GM12878 (cell line): ENCODE results near the gene PCBD2. TPM values are rescaled to one million over a fixed set of nuclear protein-coding genes. Genes with fewer than 3 reads are reported as not detected.

Experiments
- ATAC-seq: fragments of 200-7000 bp; cut with Tn5 transposase; 3 replicates; pipeline ENCODE4 v1.9.1; 2020; ENCODE audit warnings: mild to moderate bottlenecking, moderate library complexity
- BruUV-seq: library from RNA; stranded (reverse); fragments of 400-500 nt; replicated peaks from 2 replicates; lab custom pipeline; 2021; lab: Mats Ljungman, UMichigan
- CTCF ChIA-PET: fragments of 300-600 bp; sonication (Branson Sonifier 250); formaldehyde crosslinking; extraction: SDS; loops from one replicate; lab custom pipeline; 2021; ENCODE audit warnings: inconsistent platforms; lab: Yijun Ruan, JAX
- POLR2A ChIA-PET: fragments of 350-600 bp; formaldehyde crosslinking; extraction: SDS; loops from one replicate; lab custom pipeline; 2021; ENCODE audit warnings: inconsistent platforms; lab: Charles Lee
- RAD21 ChIA-PET: fragments of 300-600 bp; sonication (Branson Sonifier 250); formaldehyde crosslinking; loops from one replicate; lab custom pipeline; 2023; ENCODE audit warnings: antibody characterized with exemption; ENCODE audit not compliant: unreplicated experiment; lab: Charles Lee
- SMC1A ChIA-PET: fragments of 300-600 bp; sonication (Branson Sonifier 250); formaldehyde crosslinking; loops from one replicate; lab custom pipeline; 2023; ENCODE audit not compliant: unreplicated experiment, uncharacterized antibody; lab: Charles Lee
- DNase-seq: peaks from one replicate; pipeline ENCODE4 v3.0.0-alpha.2; 2011; ENCODE audit warnings: low read depth, low spot score
- FAIRE-seq: peaks from 3 replicates; lab custom pipeline; 2011; peaks lifted over from hg19 to GRCh38; lab: Jason Lieb, UNC
- H2AFZ ChIP-seq: 2 replicates; pipeline ENCODE4 v1.6.0; 2011; ENCODE audit warnings: low read depth, low read length, control low read depth; ENCODE audit not compliant: control insufficient read depth
- H3K27ac ChIP-seq: 2 replicates; pipeline ENCODE4 v1.5.1; 2011; ENCODE audit warnings: control low read depth; ENCODE audit not compliant: control insufficient read depth, insufficient read depth
- H3K27me3 ChIP-seq, 2 experiments: replicated peaks in 1 of 2; 2 replicates each; pipeline versions ENCODE4 v1.6.0 to v1.6.1; 2011; ENCODE audit warnings: low read length in 1 of 2; ENCODE audit not compliant: control insufficient read depth in 2 of 2, insufficient read depth in 2 of 2
- H3K36me3 ChIP-seq, 2 experiments: 2 replicates each; pipeline ENCODE4 v1.5.1; 2011; ENCODE audit warnings: low read length in 1 of 2; ENCODE audit not compliant: control insufficient read depth in 2 of 2, insufficient read depth in 2 of 2
- H3K4me1 ChIP-seq: 2 replicates; pipeline ENCODE4 v1.6.1; 2011; ENCODE audit warnings: mild to moderate bottlenecking, low read length, moderate library complexity, mixed read lengths; ENCODE audit not compliant: control insufficient read depth, insufficient read depth
- H3K4me2 ChIP-seq: 2 replicates; pipeline ENCODE4 v1.6.0; 2011; ENCODE audit warnings: control low read depth; ENCODE audit not compliant: control insufficient read depth, insufficient read depth
- H3K4me3 ChIP-seq: fragments of 200-600 bp; sonication (generic); 2 replicates; pipeline ENCODE4 v1.5.1; 2016
- H3K79me2 ChIP-seq: 2 replicates; pipeline ENCODE4 v1.6.0; 2011; ENCODE audit warnings: low read length; ENCODE audit not compliant: control insufficient read depth, insufficient read depth
- H3K9ac ChIP-seq: 2 replicates; pipeline ENCODE4 v1.8.0; 2011; ENCODE audit warnings: low read length, control low read depth, mixed read lengths; ENCODE audit not compliant: control insufficient read depth, insufficient read depth
- H3K9me3 ChIP-seq: replicated peaks from 3 replicates; pipeline ENCODE4 v1.5.1; 2011; ENCODE audit warnings: mild to moderate bottlenecking, low read length; ENCODE audit not compliant: control insufficient read depth, insufficient read depth
- H4K20me1 ChIP-seq: 2 replicates; pipeline ENCODE4 v1.6.0; 2011; ENCODE audit not compliant: control insufficient read depth, insufficient read depth
- ESRRA ChIP-seq: IDR thresholded peaks from 2 replicates; pipeline ENCODE4 v1.6.1; 2012; ENCODE audit warnings: mild to moderate bottlenecking, low read length, improper control_type of control experiment
- ETV6 ChIP-seq, 2 experiments: fragments of 450-650 bp in 1 of 2; IDR thresholded peaks in 1 of 2; conservative IDR thresholded peaks in 1 of 2; 2 replicates each; pipeline ENCODE4 v1.6.1; 2014; ENCODE audit warnings: antibody characterized with exemption in 1 of 2, borderline replicate concordance in 1 of 2, low read depth in 1 of 2, mild to moderate bottlenecking in 1 of 2, moderate library complexity in 1 of 2
- EZH2 ChIP-seq: IDR thresholded peaks from 2 replicates; pipeline ENCODE4 v1.6.1; 2012; ENCODE audit warnings: low read depth, mild to moderate bottlenecking, control low read depth, inconsistent platforms, low read length, borderline replicate concordance; ENCODE audit not compliant: control insufficient read depth
- GABPA ChIP-seq: IDR thresholded peaks from 2 replicates; pipeline ENCODE4 v1.6.1; 2014; ENCODE audit warnings: antibody characterized with exemption, low read depth, mild to moderate bottlenecking, inconsistent platforms
- NFIC ChIP-seq: IDR thresholded peaks from 2 replicates; pipeline ENCODE4 v1.6.1; 2012; ENCODE audit warnings: low read depth, mild to moderate bottlenecking, inconsistent platforms, low read length, moderate library complexity
- ZNF274 ChIP-seq: IDR thresholded peaks from one replicate; pipeline ENCODE4 v1.8.0; 2011; ENCODE audit not compliant: insufficient read length, insufficient read depth
- WGBS: methylation state at CpG from one replicate; pipeline ENCODE4 v1.1.6; 2016; ENCODE audit warnings: low lambda C conversion rate; ENCODE audit not compliant: insufficient replicate concordance, insufficient coverage; ENCODE audit errors: missing lambda C conversion rate; 5-methylcytosine and 5-hydroxymethylcytosine counted together
- in situ Hi-C: fragments of 300-500 bp; cut with MboI; formaldehyde crosslinking; loops from 9 replicates; pipeline ENCODE4 v1.14.3; 2018; ENCODE audit warnings: mixed read lengths
- intact Hi-C: fragments of 100-400 bp; cut with micrococcal nuclease; formaldehyde crosslinking; loops from one replicate; pipeline ENCODE4 v1.14.2; 2022; ENCODE audit not compliant: unreplicated experiment
- polyA plus RNA-seq, 11 experiments: library from polyadenylated mRNA; depleted of rRNA in 4 of 11; unstranded in 6 of 11; stranded (reverse) in 5 of 11; fragments of >200 nt; fragmentation: Nextera tagmentation in 4 of 11; fragmentation: Illumina TruSeq in 1 of 11; extraction: Ambion mirVana in 4 of 11; extraction: Trizol in 1 of 11; gene quantifications; 1 replicate in 1 of 11; 2 replicates in 10 of 11; pipeline versions ENCODE4 v1.2.1 to v1.2.3, GENCODE V29; 2011 to 2016; ENCODE audit warnings: inconsistent platforms in 2 of 11, missing spikeins in 2 of 11, low read depth in 1 of 11
- total RNA-seq, 4 experiments: library from RNA; depleted of rRNA in 3 of 4; stranded (reverse); fragments of >200 nt in 3 of 4; fragmentation: Illumina TruSeq in 1 of 4; extraction: Trizol in 1 of 4; gene quantifications; 2 replicates each; pipeline versions ENCODE4 v1.2.1 to v1.2.3, GENCODE V29; 2013 to 2021
- TF ChIP-seq, protein P1 (sequence below): IDR thresholded peaks from 2 replicates; pipeline ENCODE4 v1.6.1; 2012; ENCODE audit warnings: improper control_type of control experiment, low read depth, low read length; ENCODE audit not compliant: insufficient replicate concordance

Gene PCBD2
- total and polyA plus RNA-seq, 10 of the 15 experiments (the other 5 are each of a cell fraction or from before 2014, with no cell fraction given), result 5.4 to 13.6 (median 6.7) TPM

DNA sequence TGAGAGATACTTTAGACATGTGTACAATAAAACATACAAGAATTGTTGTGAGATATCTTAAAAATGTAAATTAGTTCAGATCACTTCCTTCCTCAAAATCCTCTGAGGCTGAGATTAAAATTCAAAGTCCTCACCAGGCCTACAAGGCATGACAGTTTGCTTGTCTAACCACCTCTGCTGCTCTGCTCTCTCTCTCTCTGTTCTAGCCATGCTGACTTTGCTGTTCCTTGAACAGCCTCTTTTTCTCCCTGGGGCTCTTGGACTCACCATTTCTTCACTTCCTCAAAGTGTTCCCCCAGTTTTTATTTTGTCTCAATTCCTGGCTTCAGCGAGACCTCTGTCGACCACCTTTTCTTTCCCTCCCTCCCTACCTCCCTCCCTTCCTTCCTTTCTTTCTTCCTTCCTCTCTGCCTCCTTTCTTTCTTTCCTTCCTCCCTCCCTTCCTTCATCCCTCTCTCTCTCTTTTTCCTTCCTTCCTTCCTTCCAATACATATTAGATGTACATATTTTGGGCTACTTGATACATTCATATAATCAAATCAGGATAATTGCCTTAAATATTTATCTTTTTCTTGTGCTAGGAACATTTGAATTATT lies 89.7 kb downstream of the PCBD2 start (continued):
- TF ChIP-seq ETV6 (conservative IDR thresholded peaks at IDR 0.05 in 1 of 2, IDR thresholded peaks at IDR 0.05 in 1 of 2; ENCODE audit: borderline replicate concordance in 1 of 2, low read depth in 1 of 2), result no peak

- no peaks in the 10 kb centered on the region for H3K79me2 ChIP-seq
- H3K4me1 ChIP-seq, result no peaks in the 10 kb centered on the region
- H4K20me1 ChIP-seq, result no peaks in the 10 kb centered on the region
- SMC1A ChIA-PET, result no interaction called here
- POLR2A ChIA-PET, result no interaction called here
- no peaks in the 10 kb centered on the region for H3K36me3 ChIP-seq
- no peak overlapping the region for H3K4me3 ChIP-seq
- no peaks in the 10 kb centered on the region; the same call in 2 of the 3 replicates for H3K9me3 ChIP-seq
- intact Hi-C loops (no loop called here), in situ Hi-C loops (no loop called here)
- 55% methylated on average over 8 of the region's 8 CpGs for WGBS
- ATAC-seq, result no peak
- no peak for DNase-seq
- RAD21 ChIA-PET, result no interaction called here
- no peak overlapping the region for H3K4me2 ChIP-seq
- FAIRE-seq, result no peak
- TF ChIP-seq EZH2 (no peak), GABPA (no peak), ESRRA (no peak), NFIC (no peak), ZNF274 (no peak)
- TF ChIP-seq, protein P1, sequence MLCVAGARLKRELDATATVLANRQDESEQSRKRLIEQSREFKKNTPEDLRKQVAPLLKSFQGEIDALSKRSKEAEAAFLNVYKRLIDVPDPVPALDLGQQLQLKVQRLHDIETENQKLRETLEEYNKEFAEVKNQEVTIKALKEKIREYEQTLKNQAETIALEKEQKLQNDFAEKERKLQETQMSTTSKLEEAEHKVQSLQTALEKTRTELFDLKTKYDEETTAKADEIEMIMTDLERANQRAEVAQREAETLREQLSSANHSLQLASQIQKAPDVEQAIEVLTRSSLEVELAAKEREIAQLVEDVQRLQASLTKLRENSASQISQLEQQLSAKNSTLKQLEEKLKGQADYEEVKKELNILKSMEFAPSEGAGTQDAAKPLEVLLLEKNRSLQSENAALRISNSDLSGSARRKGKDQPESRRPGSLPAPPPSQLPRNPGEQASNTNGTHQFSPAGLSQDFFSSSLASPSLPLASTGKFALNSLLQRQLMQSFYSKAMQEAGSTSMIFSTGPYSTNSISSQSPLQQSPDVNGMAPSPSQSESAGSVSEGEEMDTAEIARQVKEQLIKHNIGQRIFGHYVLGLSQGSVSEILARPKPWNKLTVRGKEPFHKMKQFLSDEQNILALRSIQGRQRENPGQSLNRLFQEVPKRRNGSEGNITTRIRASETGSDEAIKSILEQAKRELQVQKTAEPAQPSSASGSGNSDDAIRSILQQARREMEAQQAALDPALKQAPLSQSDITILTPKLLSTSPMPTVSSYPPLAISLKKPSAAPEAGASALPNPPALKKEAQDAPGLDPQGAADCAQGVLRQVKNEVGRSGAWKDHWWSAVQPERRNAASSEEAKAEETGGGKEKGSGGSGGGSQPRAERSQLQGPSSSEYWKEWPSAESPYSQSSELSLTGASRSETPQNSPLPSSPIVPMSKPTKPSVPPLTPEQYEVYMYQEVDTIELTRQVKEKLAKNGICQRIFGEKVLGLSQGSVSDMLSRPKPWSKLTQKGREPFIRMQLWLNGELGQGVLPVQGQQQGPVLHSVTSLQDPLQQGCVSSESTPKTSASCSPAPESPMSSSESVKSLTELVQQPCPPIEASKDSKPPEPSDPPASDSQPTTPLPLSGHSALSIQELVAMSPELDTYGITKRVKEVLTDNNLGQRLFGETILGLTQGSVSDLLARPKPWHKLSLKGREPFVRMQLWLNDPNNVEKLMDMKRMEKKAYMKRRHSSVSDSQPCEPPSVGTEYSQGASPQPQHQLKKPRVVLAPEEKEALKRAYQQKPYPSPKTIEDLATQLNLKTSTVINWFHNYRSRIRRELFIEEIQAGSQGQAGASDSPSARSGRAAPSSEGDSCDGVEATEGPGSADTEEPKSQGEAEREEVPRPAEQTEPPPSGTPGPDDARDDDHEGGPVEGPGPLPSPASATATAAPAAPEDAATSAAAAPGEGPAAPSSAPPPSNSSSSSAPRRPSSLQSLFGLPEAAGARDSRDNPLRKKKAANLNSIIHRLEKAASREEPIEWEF, result no peak
- H3K9ac ChIP-seq, result no peak overlapping the region
- CTCF ChIA-PET, result no interaction called here
- no peaks in the 10 kb centered on the region for H3K27me3 ChIP-seq
- BruUV-seq, result no TSS peak
- no peak overlapping the region for H2AFZ ChIP-seq
- H3K27ac ChIP-seq, result no peak overlapping the region
Observed at GRCh38 chr5:134995850-134996402, 91.0 kb downstream of the PCBD2 start.
